Myocyte (in vitro differentiated cells): ENCODE results near the gene VARS2. TPM values are rescaled to one million over a fixed set of nuclear protein-coding genes. Genes with fewer than 3 reads are reported as not detected.
"Not testable (repeated sequence)": the region's sequence is repeated elsewhere in the genome, so short reads cannot be mapped to it uniquely, and the experiment has no call there.

Source experiments
- DNase-seq: peaks from one replicate; pipeline ENCODE4 v3.0.0-alpha.2; 2012; ENCODE audit warnings: low read depth
- polyA plus RNA-seq: library from polyadenylated mRNA; unstranded; fragments of >200 nt; gene quantifications from one replicate; pipeline ENCODE4 v1.2.1, GENCODE V29; 2012; ENCODE audit warnings: missing spikeins
- total RNA-seq: library from RNA; depleted of rRNA; stranded (reverse); fragments of >200 nt; gene quantifications from 2 replicates; pipeline ENCODE4 v1.2.3, GENCODE V29; 2014

The VARS2 gene
- 21.3 and 21.7 TPM in 2 replicates for total RNA-seq
- polyA plus RNA-seq = 27.1 TPM

GRCh38 chr6:30914076-30914853 is at the start of gene VARS2:
TSS of gene VARS2 (plus strand) at chr6:30914238. CDS start at chr6:30914837, 599 bp downstream.
- DNase-seq = peak; percentile 93

- no peak for DNase-seq
Observed at GRCh38 chr6:30864325-30864724, 49.7 kb upstream of the VARS2 start.

- not testable (repeated sequence) for DNase-seq
Observed at GRCh38 chr6:30869241-30869749, 44.7 kb upstream of the VARS2 start.

GRCh38 chr6:30870546-30870945 is 43.5 kb upstream of the VARS2 start:
- DNase-seq = no peak

GRCh38 chr6:30871592-30872183 is 42.4 kb upstream of the VARS2 start:
- DNase-seq = no peak

- DNase-seq = no peak
Observed at GRCh38 chr6:30873137-30873640, 40.8 kb upstream of the VARS2 start.

GRCh38 chr6:30873795-30874194 is 40.2 kb upstream of the VARS2 start:
- not testable (repeated sequence) for DNase-seq

GRCh38 chr6:30875244-30876038 is 38.6 kb upstream of the VARS2 start:
- no peak for DNase-seq

GRCh38 chr6:30876039-30876730 is 37.9 kb upstream of the VARS2 start:
- peak; percentile 56 for DNase-seq

GRCh38 chr6:30877419-30878262 is 36.4 kb upstream of the VARS2 start:
- peak; percentile 95 for DNase-seq

GRCh38 chr6:30879684-30880427 is 34.2 kb upstream of the VARS2 start:
- DNase-seq = no peak

GRCh38 chr6:30880698-30881252 is 33.3 kb upstream of the VARS2 start:
- no peak for DNase-seq

- DNase-seq = peak; percentile 79
Observed at GRCh38 chr6:30881392-30882203, 32.4 kb upstream of the VARS2 start.

GRCh38 chr6:30882204-30882758 is 31.8 kb upstream of the VARS2 start:
- DNase-seq = peak; percentile 46

GRCh38 chr6:30882759-30883684 is 31.0 kb upstream of the VARS2 start:
- no peak for DNase-seq

GRCh38 chr6:30883685-30884520 is 30.1 kb upstream of the VARS2 start, which contains the start of gene DDR1:
TSS of gene DDR1 (plus strand) at chr6:30884519. CDS start at chr6:30888730, 4,211 bp downstream.
- DNase-seq = peak; percentile 89
